ENCODE data around the gene TENT5C.

GRCh38 chr1:117561551-117561950, 44.3 kb upstream of the TENT5C start:
- no peak for TF ChIP-seq KAT2A (conservative IDR thresholded peaks at IDR 0.05; ENCODE audit: control insufficient read depth, low read depth, low read length)
- TF ChIP-seq TAF1 (IDR thresholded peaks at IDR 0.05; ENCODE audit: borderline replicate concordance, low read depth, low read length), result no peak
- no peak for TF ChIP-seq FOXK2 (IDR thresholded peaks at IDR 0.05)
- no peak for TF ChIP-seq CTCF (IDR thresholded peaks at IDR 0.05 in 2 of 3, conservative IDR thresholded peaks at IDR 0.05 in 1 of 3; ENCODE audit: control insufficient read depth in 2 of 3, extremely low read depth in 1 of 3, insufficient read depth in 1 of 3, low read depth in 3 of 3, low read length in 3 of 3)
- no peak for TF ChIP-seq MXI1 (IDR thresholded peaks at IDR 0.05; ENCODE audit: low read depth, low read length)
- no peak for TF ChIP-seq POLR2AphosphoS5 (IDR thresholded peaks at IDR 0.05; ENCODE audit: low read length)
- TF ChIP-seq SIN3A (IDR thresholded peaks at IDR 0.05; ENCODE audit: low read depth, low read length), result no peak
- TF ChIP-seq ESRRA (IDR thresholded peaks at IDR 0.05; ENCODE audit: low read length), result no peak
- TF ChIP-seq STAT1 (conservative IDR thresholded peaks at IDR 0.05), result no peak
- TF ChIP-seq SP1 (IDR thresholded peaks at IDR 0.05; ENCODE audit: low read depth, low read length), result no peak
- no peak for TF ChIP-seq E2F4 (IDR thresholded peaks at IDR 0.05; ENCODE audit: low read depth, low read length)
- TF ChIP-seq RAD21 (IDR thresholded peaks at IDR 0.05; ENCODE audit: insufficient read depth, low read depth, low read length), result no peak
- no peak for TF ChIP-seq JUND (IDR thresholded peaks at IDR 0.05; ENCODE audit: low read depth, low read length)

Measured in GM12878 (cell line).